GM18499 (cell line): ENCODE measurements around the gene ELP1.

ENCODE experiments used
- ATAC-seq: cut with Tn5 transposase; IDR thresholded peaks from one replicate; pipeline ENCODE4 v1.9.1; 2021; ENCODE audit warnings: moderate number of reproducible peaks; ENCODE audit not compliant: insufficient read depth, unreplicated experiment

Gene ELP1

DNA sequence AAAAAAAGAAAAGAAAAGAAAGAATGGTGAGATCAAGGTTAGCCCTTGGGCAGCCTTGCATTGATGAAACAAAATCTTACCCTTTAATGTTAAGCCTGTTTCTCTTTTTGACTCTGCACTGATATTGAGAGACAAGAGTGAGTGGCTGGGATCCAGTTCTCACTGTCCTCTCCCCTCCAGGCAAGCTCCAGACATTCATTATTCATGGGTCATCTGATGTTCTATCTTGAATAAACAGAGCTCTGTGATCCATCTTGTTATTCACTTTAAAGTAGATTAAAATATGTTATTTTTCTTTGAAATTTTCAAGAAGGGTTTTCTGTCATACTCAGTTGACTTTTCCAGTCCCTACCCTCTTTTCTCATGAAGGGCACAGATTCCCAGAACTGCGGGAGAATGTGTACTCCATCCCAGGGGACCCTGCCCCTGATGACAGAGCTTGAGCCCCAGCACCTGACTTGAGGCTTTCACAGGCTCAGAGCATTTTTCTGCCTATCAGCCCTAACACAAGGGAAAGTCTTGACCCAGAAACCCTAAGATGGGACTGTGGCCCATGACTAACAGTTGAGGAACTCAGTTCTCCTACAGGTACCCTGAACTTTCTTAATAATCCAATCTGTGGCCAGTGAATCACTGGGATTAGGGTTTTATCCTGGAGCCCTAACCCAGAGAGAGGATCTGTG, 102.3 kb downstream of the ELP1 start:
- ATAC-seq = no peak

DNA sequence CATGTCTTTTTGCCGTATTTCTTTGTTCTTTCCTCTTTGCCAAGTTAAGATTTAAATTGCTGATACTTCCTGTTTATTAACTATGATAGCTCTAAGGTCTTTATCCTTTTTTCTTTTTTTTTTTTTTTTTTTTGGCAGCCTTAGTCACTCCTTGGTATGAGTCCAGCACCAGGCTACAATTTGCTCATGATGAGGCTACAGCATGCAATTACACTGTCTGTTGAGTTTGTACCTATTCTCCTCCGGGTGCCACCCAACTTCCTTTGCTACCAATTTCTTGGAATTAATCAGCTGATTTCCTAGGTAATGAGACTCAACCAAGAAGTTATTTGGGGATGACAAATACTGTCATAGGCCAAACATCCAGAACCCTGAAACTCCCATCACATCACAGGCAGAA, 103.7 kb downstream of the ELP1 start:
- no peak for ATAC-seq

DNA sequence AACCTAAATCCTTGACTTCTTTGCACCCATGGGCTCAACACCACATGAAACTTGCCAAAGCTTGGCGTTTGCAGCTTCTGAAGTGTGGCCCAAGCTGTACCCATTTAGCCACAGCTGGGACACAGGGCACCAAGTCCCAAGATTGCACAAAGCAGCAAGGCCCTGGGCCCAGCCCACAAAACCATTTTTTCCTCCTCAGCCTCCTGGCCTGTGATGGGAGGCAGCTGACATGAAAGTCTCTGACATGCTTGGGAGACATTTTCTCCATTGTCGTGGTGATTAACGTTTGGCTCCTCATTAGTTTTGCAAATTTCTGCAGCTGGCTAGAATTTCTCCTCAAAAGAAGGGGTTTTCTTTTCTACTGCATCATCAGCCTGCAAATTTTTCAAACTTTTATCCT, 110.1 kb downstream of the ELP1 start:
- ATAC-seq = no peak
